ENCODE results near the gene PRR4. TPM values are rescaled to one million over a fixed set of nuclear protein-coding genes. Genes with fewer than 3 reads are reported as not detected.

The PRR4 gene
- total RNA-seq = 0.17 and 0.33 TPM in 2 replicates

- DNase-seq = no peak
Observed at GRCh38 chr12:10849425-10849878, at the start of gene PRR4. PRR4 (minus strand) TSS chr12:10849475; CDS start chr12:10849437, 38 bp downstream.

- DNase-seq = no peak
Observed at GRCh38 chr12:10896854-10897253, 47.6 kb upstream of the PRR4 start.

GRCh38 chr12:10891937-10892336 is 42.7 kb upstream of the PRR4 start:
- no peak for DNase-seq

GRCh38 chr12:10889226-10889625 is 40.0 kb upstream of the PRR4 start:
- no peak for DNase-seq

GRCh38 chr12:10884086-10884725 is 34.9 kb upstream of the PRR4 start, which contains the start of gene PRH1:
PRH1 (minus strand) TSS chr12:10884255; CDS start chr12:10884217, 38 bp downstream.
- DNase-seq = no peak

GRCh38 chr12:10873378-10873777 is 24.1 kb upstream of the PRR4 start:
- DNase-seq = peak; percentile 55

- DNase-seq = no peak
Observed at GRCh38 chr12:10867381-10867780, 18.1 kb upstream of the PRR4 start.

- DNase-seq = no peak
Observed at GRCh38 chr12:10863512-10864218, 14.4 kb upstream of the PRR4 start.

GRCh38 chr12:10861366-10861765 is 12.1 kb upstream of the PRR4 start:
- no peak for DNase-seq

- DNase-seq = no peak
Observed at GRCh38 chr12:10855807-10856206, 6.5 kb upstream of the PRR4 start.

- DNase-seq = no peak
Observed at GRCh38 chr12:10853776-10854175, 4.5 kb upstream of the PRR4 start.

GRCh38 chr12:10851243-10851858 is 2.1 kb upstream of the PRR4 start:
- DNase-seq = no peak

GRCh38 chr12:10847744-10848143 is 1.5 kb downstream of the PRR4 start:
- no peak for DNase-seq

GRCh38 chr12:10842862-10843261 is 6.4 kb downstream of the PRR4 start:
- no peak for DNase-seq

- no peak for DNase-seq
Observed at GRCh38 chr12:10838461-10838860, 10.8 kb downstream of the PRR4 start.

GRCh38 chr12:10829994-10830393 is 19.3 kb downstream of the PRR4 start:
- DNase-seq = no peak

- no peak for DNase-seq
Observed at GRCh38 chr12:10826258-10826657, 23.0 kb downstream of the PRR4 start, which contains the start of gene TAS2R10. TAS2R10 (minus strand) TSS chr12:10826358; CDS start chr12:10826269, 89 bp downstream.

- DNase-seq = no peak
Observed at GRCh38 chr12:10824957-10825356, 24.3 kb downstream of the PRR4 start.

- no peak for DNase-seq
Observed at GRCh38 chr12:10811883-10812536, 37.3 kb downstream of the PRR4 start.

GRCh38 chr12:10810068-10810467 is 39.2 kb downstream of the PRR4 start, which contains the start of gene TAS2R9:
TAS2R9 (minus strand) TSS chr12:10810168; CDS start chr12:10810075, 93 bp downstream.
- no peak for DNase-seq

- no peak for DNase-seq
Observed at GRCh38 chr12:10807186-10807585, 42.1 kb downstream of the PRR4 start, which contains the start of gene TAS2R8. TAS2R8 (minus strand) TSS chr12:10807286; CDS start chr12:10806980, 306 bp downstream.

- DNase-seq = no peak
Observed at GRCh38 chr12:10802587-10802986, 46.7 kb downstream of the PRR4 start, which contains the start of gene TAS2R7. TAS2R7 (minus strand) TSS chr12:10802627; CDS start chr12:10802570, 57 bp downstream.

GRCh38 chr12:10801741-10802140 is 47.5 kb downstream of the PRR4 start:
- no peak for DNase-seq

Data from dermis blood vessel endothelial cell (primary cell).